CD14-positive monocyte (primary cell): ENCODE results near the gene ROR1. TPM values are rescaled to one million over a fixed set of nuclear protein-coding genes. Genes with fewer than 3 reads are reported as not detected.

Experiments used
- DNase-seq, 3 donors: peaks; one replicate each; pipeline ENCODE4 v3.0.0-alpha.2; 2011 to 2022
- H2AFZ ChIP-seq: 2 replicates; pipeline ENCODE4 v1.6.0; 2012; ENCODE audit warnings: mild to moderate bottlenecking, low read depth, low read length, inconsistent platforms; ENCODE audit not compliant: insufficient read depth, poor library complexity, severe bottlenecking
- H3K27ac ChIP-seq, 2 donors: 1 replicate in 1 of 2; 2 replicates in 1 of 2; pipeline ENCODE4 v1.5.1; 2012 to 2013; ENCODE audit warnings: low read length in 2 of 2, control low read depth in 1 of 2, inconsistent platforms in 1 of 2, low read depth in 1 of 2, mild to moderate bottlenecking in 1 of 2
- H3K27me3 ChIP-seq, 2 donors: one replicate each; pipeline versions ENCODE4 v1.6.0 to v1.6.1; 2011 to 2013; ENCODE audit warnings: low read length in 2 of 2; ENCODE audit not compliant: control insufficient read depth in 2 of 2, insufficient read depth in 2 of 2
- H3K36me3 ChIP-seq, 2 donors: replicated peaks in 1 of 2; 1 replicate in 1 of 2; 2 replicates in 1 of 2; pipeline versions ENCODE4 v1.5.1 to v1.6.1; 2012 to 2013; ENCODE audit warnings: low read length in 2 of 2, control low read depth in 1 of 2, inconsistent platforms in 1 of 2, mild to moderate bottlenecking in 1 of 2; ENCODE audit not compliant: insufficient read depth in 2 of 2, control insufficient read depth in 1 of 2
- H3K4me1 ChIP-seq, 2 donors: 1 replicate in 1 of 2; 2 replicates in 1 of 2; pipeline versions ENCODE4 v1.5.1 to v1.6.1; 2012 to 2013; ENCODE audit warnings: low read length in 2 of 2, control low read depth in 1 of 2, inconsistent platforms in 1 of 2, mild to moderate bottlenecking in 1 of 2, moderate library complexity in 1 of 2; ENCODE audit not compliant: insufficient read depth in 2 of 2, control insufficient read depth in 1 of 2
- H3K4me2 ChIP-seq: replicated peaks from 2 replicates; pipeline ENCODE3; 2012; ENCODE audit warnings: low read length, moderate library complexity, mild to moderate bottlenecking; ENCODE audit not compliant: poor library complexity, severe bottlenecking; ENCODE audit errors: extremely low read depth
- H3K4me3 ChIP-seq, 3 experiments: fragments of 200-600 bp in 1 of 3; sonication (generic) in 1 of 3; replicated peaks in 1 of 3; 1 replicate in 2 of 3; 2 replicates in 1 of 3; pipeline ENCODE4 v1.5.1; 2011 to 2013; ENCODE audit warnings: low read length in 3 of 3, mild to moderate bottlenecking in 3 of 3, control low read depth in 2 of 3, low read depth in 2 of 3, inconsistent platforms in 1 of 3, moderate library complexity in 1 of 3
- H3K79me2 ChIP-seq: 2 replicates; pipeline ENCODE4 v1.6.0; 2012; ENCODE audit warnings: mild to moderate bottlenecking, control low read depth, inconsistent platforms, low read length, moderate library complexity; ENCODE audit not compliant: insufficient read depth
- H3K9ac ChIP-seq: 2 replicates; pipeline ENCODE4 v1.6.0; 2017; ENCODE audit warnings: low read length, mild to moderate bottlenecking; ENCODE audit not compliant: insufficient read depth, poor library complexity, severe bottlenecking
- H3K9me3 ChIP-seq, 2 donors: replicated peaks in 1 of 2; 1 replicate in 1 of 2; 2 replicates in 1 of 2; pipeline versions ENCODE4 v1.5.1 to v1.6.1; 2012 to 2013; ENCODE audit warnings: low read length in 2 of 2, control low read depth in 1 of 2; ENCODE audit not compliant: control insufficient read depth in 1 of 2, insufficient read depth in 1 of 2
- H4K20me1 ChIP-seq: 2 replicates; pipeline ENCODE4 v1.6.0; 2012; ENCODE audit warnings: mild to moderate bottlenecking, low read length, control low read depth, moderate library complexity; ENCODE audit not compliant: insufficient read depth
- H3K27ac Mint-ChIP-seq, 7 donors: one replicate each; pipeline ENCODE4 v1.8.0; 2020; ENCODE audit warnings: mild to moderate bottlenecking in 7 of 7, mixed read lengths in 7 of 7, moderate library complexity in 6 of 7, inconsistent platforms in 2 of 7
- H3K27me3 Mint-ChIP-seq, 3 donors: one replicate each; pipeline ENCODE4 v1.8.0; 2021 to 2022; ENCODE audit warnings: low read depth in 3 of 3, mild to moderate bottlenecking in 3 of 3, mixed read lengths in 3 of 3, moderate library complexity in 3 of 3, inconsistent platforms in 1 of 3
- H3K36me3 Mint-ChIP-seq, 2 donors: one replicate each; pipeline ENCODE4 v1.8.0; 2020; ENCODE audit warnings: mixed read lengths in 2 of 2, inconsistent platforms in 1 of 2, mild to moderate bottlenecking in 1 of 2
- H3K4me1 Mint-ChIP-seq: one replicate; pipeline ENCODE4 v1.8.0; 2020; ENCODE audit warnings: mild to moderate bottlenecking, mixed read lengths
- H3K4me3 Mint-ChIP-seq, 2 donors: one replicate each; pipeline ENCODE4 v1.8.0; 2020; ENCODE audit warnings: mild to moderate bottlenecking in 2 of 2, mixed read lengths in 2 of 2, moderate library complexity in 1 of 2
- H3K9me3 Mint-ChIP-seq, 7 donors: one replicate each; pipeline ENCODE4 v1.8.0; 2020 to 2022; ENCODE audit warnings: mixed read lengths in 7 of 7, mild to moderate bottlenecking in 6 of 7, moderate library complexity in 6 of 7, inconsistent platforms in 2 of 7
- CTCF ChIP-seq: fragments of 200-600 bp; IDR thresholded peaks from one replicate; pipeline ENCODE4 v1.8.0; 2022; ENCODE audit warnings: antibody characterized with exemption, mild to moderate bottlenecking
- WGBS: methylation state at CpG from one replicate; pipeline ENCODE4 v1.1.5; 2013; ENCODE audit warnings: missing lambda C conversion rate; ENCODE audit not compliant: insufficient coverage; 5-methylcytosine and 5-hydroxymethylcytosine counted together
- intact Hi-C, 2 donors: fragments of 100-400 bp; cut with micrococcal nuclease; formaldehyde crosslinking; loops; one replicate each; pipeline versions ENCODE4 v1.15.0 to v1.15.1; 2023
- polyA plus RNA-seq, 3 donors: library from polyadenylated mRNA; depleted of rRNA in 1 of 3; unstranded in 2 of 3; stranded (reverse) in 1 of 3; fragments of 300-500 nt in 2 of 3; fragments of >200 nt in 1 of 3; fragmentation: Illumina TruSeq in 2 of 3; gene quantifications; 1 replicate in 2 of 3; 2 replicates in 1 of 3; pipeline ENCODE4 v1.2.3, GENCODE V29; 2012 to 2021

The ROR1 gene
- polyA plus RNA-seq, 3 donors, result not detected

GRCh38 chr1:64043976-64044375, 270.2 kb downstream of the ROR1 start:
- no peak overlapping the region for H3K27ac Mint-ChIP-seq
- H3K4me3 Mint-ChIP-seq, result no peak overlapping the region
- no peaks in the 10 kb centered on the region for H3K9me3 Mint-ChIP-seq
- H3K9me3 ChIP-seq, result no peaks in the 10 kb centered on the region
- H3K4me1 ChIP-seq, result no peaks in the 10 kb centered on the region
- 95% methylated on average over 4 of the region's 5 CpGs for WGBS
- H3K4me3 ChIP-seq, result no peak overlapping the region
- DNase-seq, result no peak
- no peak overlapping the region for H3K4me2 ChIP-seq
- H3K27me3 Mint-ChIP-seq, result peaks cover 0 to 2% (median 0%) of the 10 kb centered on the region in 3 donors
- no peaks in the 10 kb centered on the region for H3K36me3 Mint-ChIP-seq
- no peak overlapping the region for H3K27ac ChIP-seq
- no peaks in the 10 kb centered on the region for H3K4me1 Mint-ChIP-seq
- H3K36me3 ChIP-seq, result no peaks in the 10 kb centered on the region
- H4K20me1 ChIP-seq, result no peaks in the 10 kb centered on the region
- TF ChIP-seq CTCF, result no peak
- no peaks in the 10 kb centered on the region for H3K79me2 ChIP-seq
- intact Hi-C loops, result no loop called here
- no peaks in the 10 kb centered on the region for H3K27me3 ChIP-seq
- no peak overlapping the region for H2AFZ ChIP-seq
- no peak overlapping the region for H3K9ac ChIP-seq

GRCh38 chr1:64046243-64046642, 272.4 kb downstream of the ROR1 start:
- no peaks in the 10 kb centered on the region for H4K20me1 ChIP-seq
- H3K36me3 Mint-ChIP-seq, result no peaks in the 10 kb centered on the region
- DNase-seq, result no peak
- no peak overlapping the region for H3K9ac ChIP-seq
- H2AFZ ChIP-seq, result no peak overlapping the region
- H3K4me3 ChIP-seq, result no peak overlapping the region
- no peak overlapping the region for H3K4me2 ChIP-seq
- 100% methylated on average over 1 of the region's 2 CpGs for WGBS
- intact Hi-C loops, result no loop called here
- H3K27me3 ChIP-seq, result no peaks in the 10 kb centered on the region
- H3K4me3 Mint-ChIP-seq, result no peak overlapping the region
- peaks cover 0 to 2% (median 0%) of the 10 kb centered on the region in 3 donors for H3K27me3 Mint-ChIP-seq
- H3K27ac ChIP-seq, result no peak overlapping the region
- H3K4me1 ChIP-seq, result no peaks in the 10 kb centered on the region
- no peaks in the 10 kb centered on the region for H3K9me3 ChIP-seq
- TF ChIP-seq CTCF, result no peak
- peaks cover 0 to 3% (median 0%) of the 10 kb centered on the region in 7 donors for H3K9me3 Mint-ChIP-seq
- no peaks in the 10 kb centered on the region for H3K79me2 ChIP-seq
- no peak overlapping the region for H3K27ac Mint-ChIP-seq
- H3K36me3 ChIP-seq, result no peaks in the 10 kb centered on the region
- H3K4me1 Mint-ChIP-seq, result no peaks in the 10 kb centered on the region
